22Rv1 (cell line): ENCODE results near the gene MYLK3.

ENCODE experiments used
- H3K27ac ChIP-seq: fragments of 450-650 bp; 2 replicates; pipeline ENCODE4 v1.5.1; 2017
- ZFX ChIP-seq: fragments of 450-650 bp; IDR thresholded peaks from 2 replicates; pipeline ENCODE4 v1.6.1; 2017; ENCODE audit warnings: antibody characterized with exemption, borderline replicate concordance
- TF ChIP-seq, protein P1 (sequence below): fragments of 450-650 bp; IDR thresholded peaks from 2 replicates; pipeline ENCODE4 v1.5.1; 2017; ENCODE audit warnings: mild to moderate bottlenecking

Gene MYLK3

DNA sequence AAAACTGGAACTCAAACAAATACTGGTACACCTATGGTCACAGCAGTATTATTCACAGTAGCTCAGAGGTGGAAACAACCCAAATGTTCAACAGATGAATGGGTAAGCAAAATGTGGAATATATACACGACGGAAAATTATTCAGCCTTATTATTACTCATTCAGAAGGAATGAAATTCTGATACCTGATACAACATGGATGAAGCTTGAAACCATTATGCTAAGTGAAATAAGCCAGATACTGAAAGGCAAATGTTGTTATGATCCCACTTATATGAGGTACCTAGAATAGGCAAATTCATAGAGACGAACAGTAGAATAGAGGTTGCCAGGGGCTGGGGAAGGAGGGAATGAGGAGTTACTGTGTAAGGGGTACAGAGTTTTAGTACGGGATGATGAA lies 27.1 kb upstream of the MYLK3 start:
- TF ChIP-seq, protein P1, sequence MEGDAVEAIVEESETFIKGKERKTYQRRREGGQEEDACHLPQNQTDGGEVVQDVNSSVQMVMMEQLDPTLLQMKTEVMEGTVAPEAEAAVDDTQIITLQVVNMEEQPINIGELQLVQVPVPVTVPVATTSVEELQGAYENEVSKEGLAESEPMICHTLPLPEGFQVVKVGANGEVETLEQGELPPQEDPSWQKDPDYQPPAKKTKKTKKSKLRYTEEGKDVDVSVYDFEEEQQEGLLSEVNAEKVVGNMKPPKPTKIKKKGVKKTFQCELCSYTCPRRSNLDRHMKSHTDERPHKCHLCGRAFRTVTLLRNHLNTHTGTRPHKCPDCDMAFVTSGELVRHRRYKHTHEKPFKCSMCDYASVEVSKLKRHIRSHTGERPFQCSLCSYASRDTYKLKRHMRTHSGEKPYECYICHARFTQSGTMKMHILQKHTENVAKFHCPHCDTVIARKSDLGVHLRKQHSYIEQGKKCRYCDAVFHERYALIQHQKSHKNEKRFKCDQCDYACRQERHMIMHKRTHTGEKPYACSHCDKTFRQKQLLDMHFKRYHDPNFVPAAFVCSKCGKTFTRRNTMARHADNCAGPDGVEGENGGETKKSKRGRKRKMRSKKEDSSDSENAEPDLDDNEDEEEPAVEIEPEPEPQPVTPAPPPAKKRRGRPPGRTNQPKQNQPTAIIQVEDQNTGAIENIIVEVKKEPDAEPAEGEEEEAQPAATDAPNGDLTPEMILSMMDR: no peak
- TF ChIP-seq ZFX: no peak
- no peak overlapping the region for H3K27ac ChIP-seq

DNA sequence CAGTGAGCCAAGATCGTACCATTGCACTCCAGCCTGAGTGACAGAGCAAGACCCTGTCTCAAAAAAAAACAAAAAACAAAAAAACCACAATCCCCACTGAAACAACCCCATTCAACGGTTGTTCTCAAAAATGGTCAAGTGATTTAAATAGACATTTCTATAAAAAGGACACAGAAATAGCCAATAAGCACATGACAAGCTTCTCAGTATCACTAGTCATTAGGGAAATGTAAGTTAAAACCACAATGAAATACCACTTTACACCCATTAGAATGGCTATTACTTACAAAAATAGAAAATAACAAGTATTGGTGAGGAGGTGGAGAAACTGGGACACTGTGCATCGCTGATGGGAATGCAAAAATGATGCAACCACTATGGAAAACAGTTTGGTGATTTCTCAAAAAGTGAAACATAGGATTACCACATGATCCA lies 26.6 kb upstream of the MYLK3 start:
- TF ChIP-seq, protein P1: no peak
- no peak for TF ChIP-seq ZFX
- no peak overlapping the region for H3K27ac ChIP-seq

DNA sequence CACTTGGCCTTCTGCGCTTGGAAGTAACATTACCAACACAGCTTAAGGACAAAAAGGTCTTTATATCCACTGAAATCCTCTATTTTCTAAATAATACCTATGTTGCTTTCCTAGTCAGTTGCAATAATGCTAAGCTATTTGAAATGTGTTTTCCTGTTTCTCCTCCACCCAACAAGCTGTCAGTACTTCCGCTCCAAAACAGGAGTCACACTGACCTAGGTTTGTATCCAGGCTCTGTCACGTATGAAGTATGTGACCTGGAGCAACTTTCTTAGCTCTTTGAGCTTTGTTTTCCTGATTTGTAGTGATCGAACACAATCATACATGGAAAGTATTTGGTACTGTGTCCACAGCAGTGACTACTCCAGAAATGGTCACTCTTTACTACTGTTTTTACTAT lies 24.3 kb upstream of the MYLK3 start:
- no peak overlapping the region for H3K27ac ChIP-seq
- TF ChIP-seq, protein P1: no peak
- TF ChIP-seq ZFX: no peak

GRCh38 chr16:46768809-46769208 lies 20.7 kb upstream of the MYLK3 start:
- TF ChIP-seq, protein P1: no peak
- no peak for TF ChIP-seq ZFX
- no peak overlapping the region for H3K27ac ChIP-seq

- TF ChIP-seq, protein P1: no peak
- TF ChIP-seq ZFX: no peak
- H3K27ac ChIP-seq: no peak overlapping the region
Measured at GRCh38 chr16:46765050-46765449, 16.9 kb upstream of the MYLK3 start.

DNA sequence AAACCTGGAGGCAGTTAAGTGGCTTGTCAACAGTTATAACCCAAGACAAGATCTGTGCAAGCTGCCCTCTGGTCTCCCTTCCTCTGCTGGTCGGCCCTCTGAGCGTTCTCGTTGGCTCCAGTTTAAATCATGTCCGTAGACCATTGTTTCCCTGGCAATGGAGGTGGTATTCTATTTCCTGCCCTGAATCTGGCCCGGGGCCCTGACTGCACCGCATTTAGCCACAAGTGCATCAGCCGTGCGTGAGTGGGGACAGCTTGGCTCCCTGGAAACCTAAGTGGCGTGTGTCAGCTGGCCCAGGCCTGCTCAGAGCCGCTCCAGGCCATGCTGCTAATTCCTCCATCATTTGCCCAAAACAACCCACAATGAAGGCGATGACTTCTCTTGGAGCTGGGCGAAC lies 15.0 kb upstream of the MYLK3 start:
- TF ChIP-seq ZFX: no peak
- TF ChIP-seq, protein P1: no peak
- H3K27ac ChIP-seq: no peak overlapping the region

DNA sequence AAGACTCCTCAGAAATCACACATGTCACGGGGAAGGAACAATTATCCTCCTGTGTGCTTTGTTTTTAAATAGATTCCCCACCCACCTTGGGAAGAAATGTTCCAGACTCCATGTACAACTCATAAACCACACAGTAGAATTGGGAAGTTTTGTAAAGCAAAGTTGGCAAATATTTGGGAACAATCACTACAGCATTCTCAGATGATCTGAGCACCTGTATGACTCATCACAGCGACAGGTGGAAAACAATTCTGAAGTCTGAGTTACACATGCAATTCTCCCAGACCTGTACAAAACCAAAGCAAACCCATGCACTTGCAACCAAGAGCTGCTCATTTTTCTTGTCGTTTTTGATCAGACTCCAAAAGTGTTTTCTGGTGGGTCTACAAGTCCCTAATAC lies 14.4 kb upstream of the MYLK3 start:
- TF ChIP-seq, protein P1: no peak
- H3K27ac ChIP-seq: no peak overlapping the region
